Trophoblast cell (in vitro differentiated cells and primary cell): ENCODE measurements around the gene CPNE4.

Experiments
- DNase-seq, 2 donors: peaks; one replicate each; pipeline ENCODE4 v3.0.0-alpha.2; 2016
- H2AFZ ChIP-seq: 2 replicates; pipeline ENCODE4 v1.6.1; 2013; ENCODE audit warnings: low read length, moderate library complexity, mild to moderate bottlenecking; ENCODE audit not compliant: insufficient read depth, poor library complexity
- H2AK5ac ChIP-seq: 2 replicates; pipeline ENCODE4 v1.6.1; 2013; ENCODE audit warnings: mild to moderate bottlenecking, low read length
- H2BK120ac ChIP-seq: 2 replicates; pipeline ENCODE4 v1.6.1; 2013; ENCODE audit warnings: low read length, mild to moderate bottlenecking, moderate library complexity; ENCODE audit not compliant: insufficient read depth, poor library complexity
- H2BK12ac ChIP-seq: 2 replicates; pipeline ENCODE4 v1.6.1; 2013; ENCODE audit warnings: mild to moderate bottlenecking, low read length, moderate library complexity
- H2BK5ac ChIP-seq: 2 replicates; pipeline ENCODE4 v1.6.1; 2013; ENCODE audit warnings: low read length, low read depth, moderate library complexity, mild to moderate bottlenecking; ENCODE audit not compliant: poor library complexity
- H3K14ac ChIP-seq: 2 replicates; pipeline ENCODE4 v1.6.1; 2013; ENCODE audit warnings: mild to moderate bottlenecking, low read length
- H3K18ac ChIP-seq: 2 replicates; pipeline ENCODE4 v1.6.1; 2013; ENCODE audit warnings: mild to moderate bottlenecking, low read length
- H3K23ac ChIP-seq: 2 replicates; pipeline ENCODE4 v1.6.1; 2013; ENCODE audit warnings: low read length
- H3K27ac ChIP-seq: 2 replicates; pipeline ENCODE4 v1.5.1; 2013; ENCODE audit warnings: low read depth, mild to moderate bottlenecking, inconsistent platforms, low read length, moderate library complexity
- H3K27me3 ChIP-seq: 2 replicates; pipeline ENCODE4 v1.6.1; 2013; ENCODE audit warnings: inconsistent platforms, mild to moderate bottlenecking, low read length, moderate library complexity; ENCODE audit not compliant: insufficient read depth
- H3K36me3 ChIP-seq, 2 experiments: 1 replicate in 1 of 2; 2 replicates in 1 of 2; pipeline ENCODE4 v1.6.1; 2013; ENCODE audit warnings: low read length in 2 of 2, mild to moderate bottlenecking in 2 of 2, moderate library complexity in 1 of 2; ENCODE audit not compliant: insufficient read depth in 2 of 2, control insufficient read depth in 1 of 2
- H3K4ac ChIP-seq: 2 replicates; pipeline ENCODE4 v1.6.1; 2013; ENCODE audit warnings: low read depth, mild to moderate bottlenecking, low read length, moderate library complexity
- H3K4me1 ChIP-seq, 2 experiments: 1 replicate in 1 of 2; 2 replicates in 1 of 2; pipeline ENCODE4 v1.6.1; 2013; ENCODE audit warnings: low read length in 2 of 2, mild to moderate bottlenecking in 2 of 2, moderate library complexity in 1 of 2; ENCODE audit not compliant: insufficient read depth in 2 of 2, control insufficient read depth in 1 of 2
- H3K4me2 ChIP-seq: 2 replicates; pipeline ENCODE4 v1.6.1; 2013; ENCODE audit warnings: inconsistent platforms, mild to moderate bottlenecking, low read length, moderate library complexity
- H3K4me3 ChIP-seq: 2 replicates; pipeline ENCODE4 v1.5.1; 2013; ENCODE audit warnings: mild to moderate bottlenecking, low read depth, low read length, inconsistent platforms
- H3K79me1 ChIP-seq: one replicate; pipeline ENCODE4 v1.6.1; 2013; ENCODE audit warnings: low read length
- H3K79me2 ChIP-seq: 2 replicates; pipeline ENCODE4 v1.6.1; 2013; ENCODE audit warnings: low read length, mild to moderate bottlenecking; ENCODE audit not compliant: control insufficient read depth, insufficient read depth, poor library complexity
- H3K9ac ChIP-seq: 2 replicates; pipeline ENCODE4 v1.6.1; 2013; ENCODE audit warnings: mild to moderate bottlenecking, low read length
- H3K9me3 ChIP-seq: 2 replicates; pipeline ENCODE4 v1.6.1; 2013; ENCODE audit warnings: low read depth, mild to moderate bottlenecking, control low read depth, inconsistent platforms, low read length; ENCODE audit not compliant: insufficient read depth
- H4K12ac ChIP-seq: 2 replicates; pipeline ENCODE4 v1.6.1; 2013; ENCODE audit warnings: low read depth, mild to moderate bottlenecking, low read length, moderate library complexity
- H4K8ac ChIP-seq: 2 replicates; pipeline ENCODE4 v1.6.1; 2013; ENCODE audit warnings: low read depth, mild to moderate bottlenecking, low read length, moderate library complexity
- H4K91ac ChIP-seq: one replicate; pipeline ENCODE4 v1.6.1; 2013; ENCODE audit warnings: low read depth, mild to moderate bottlenecking, low read length, moderate library complexity
- WGBS: extraction: QIAGEN DNeasy Blood & Tissue Kit; methylation state at CpG from one replicate; pipeline ENCODE4 v1.1.7; 2013; ENCODE audit warnings: missing lambda C conversion rate; ENCODE audit not compliant: insufficient read length, insufficient coverage; ENCODE audit errors: extremely low coverage; 5-methylcytosine and 5-hydroxymethylcytosine counted together

Gene CPNE4

DNA sequence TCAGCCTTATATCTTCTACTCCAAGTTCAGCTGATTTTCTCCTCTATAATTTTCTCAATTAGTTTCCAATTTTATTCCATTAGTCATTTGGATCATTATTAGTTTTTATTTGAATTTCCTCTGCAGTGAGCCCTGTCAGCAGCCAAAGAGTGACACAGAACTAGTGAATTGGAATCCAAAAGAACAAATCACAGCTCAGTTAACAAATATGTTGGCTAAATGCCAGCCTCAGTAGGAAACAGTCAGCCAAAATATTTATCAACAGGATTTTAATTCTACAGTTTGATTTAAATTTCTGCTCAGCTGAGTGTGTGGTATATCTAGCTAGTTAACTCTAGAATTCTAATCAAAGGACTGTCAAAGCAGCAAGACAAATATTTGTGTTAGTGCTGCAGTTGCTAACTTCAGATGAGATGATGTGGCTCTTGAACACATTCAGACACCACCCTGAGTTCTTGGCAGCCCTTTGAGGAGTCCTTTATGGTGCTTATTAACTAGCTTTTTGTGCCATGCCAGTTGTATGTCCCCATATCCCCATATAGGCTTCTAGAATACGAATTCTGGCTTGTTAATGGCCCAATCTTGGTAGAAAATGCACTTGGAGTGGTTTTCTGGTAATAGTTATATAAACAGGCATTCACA lies 194.5 kb downstream of the CPNE4 start:
- no peak overlapping the region for H3K4me2 ChIP-seq
- no peak overlapping the region for H2AK5ac ChIP-seq
- no peak overlapping the region for H2BK12ac ChIP-seq
- H3K79me2 ChIP-seq, result no peaks in the 10 kb centered on the region
- no peak for DNase-seq
- no peak overlapping the region for H3K4ac ChIP-seq
- H3K27ac ChIP-seq, result no peak overlapping the region
- H3K9me3 ChIP-seq, result no peaks in the 10 kb centered on the region
- H3K23ac ChIP-seq, result no peak overlapping the region
- H4K91ac ChIP-seq, result no peak overlapping the region
- WGBS, result no CpG with 5 or more reads among the region's 1 CpG
- no peaks in the 10 kb centered on the region for H3K36me3 ChIP-seq
- no peak overlapping the region for H3K18ac ChIP-seq
- H2BK120ac ChIP-seq, result no peak overlapping the region
- no peak overlapping the region for H3K4me3 ChIP-seq
- no peak overlapping the region for H3K14ac ChIP-seq
- no peak overlapping the region for H2BK5ac ChIP-seq
- no peak overlapping the region for H2AFZ ChIP-seq
- no peaks in the 10 kb centered on the region for H3K4me1 ChIP-seq
- H3K27me3 ChIP-seq, result no peaks in the 10 kb centered on the region
- H4K12ac ChIP-seq, result no peak overlapping the region
- no peak overlapping the region for H3K9ac ChIP-seq
- H3K79me1 ChIP-seq, result no peaks in the 10 kb centered on the region
- no peak overlapping the region for H4K8ac ChIP-seq

DNA sequence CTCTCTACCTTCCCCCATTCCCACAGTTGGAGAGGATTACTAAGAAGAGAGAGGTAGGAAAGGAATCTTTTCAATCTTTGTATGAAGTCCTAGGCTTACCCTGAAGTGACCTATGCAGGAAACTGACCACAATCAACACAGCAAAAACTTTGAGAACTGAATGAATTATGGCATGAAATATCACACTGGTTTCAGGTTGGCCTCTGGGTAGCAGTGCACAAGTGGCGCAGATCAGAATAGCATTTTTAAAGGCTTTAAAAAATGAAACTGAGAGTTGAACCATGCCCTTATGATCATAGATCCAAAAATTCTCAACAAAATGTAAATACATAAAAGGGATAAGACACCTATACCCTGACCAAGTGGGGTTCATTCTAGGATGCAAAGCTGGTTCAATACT lies 198.9 kb downstream of the CPNE4 start:
- Histone ChIP-seq H3K27ac (no peak overlapping the region), H3K9ac (no peak overlapping the region), H3K18ac (no peak overlapping the region), H3K36me3 (no peaks in the 10 kb centered on the region), H4K12ac (no peak overlapping the region), H3K4me1 (no peaks in the 10 kb centered on the region), H2BK120ac (no peak overlapping the region), H3K79me1 (no peaks in the 10 kb centered on the region), H3K4ac (no peak overlapping the region), H3K14ac (no peak overlapping the region), H3K27me3 (no peaks in the 10 kb centered on the region), H2BK5ac (no peak overlapping the region), H2AFZ (no peak overlapping the region), H3K9me3 (no peaks in the 10 kb centered on the region), H3K4me3 (no peak overlapping the region), H2BK12ac (no peak overlapping the region), H4K8ac (no peak overlapping the region), H2AK5ac (no peak overlapping the region), H3K4me2 (no peak overlapping the region), H3K23ac (no peak overlapping the region), H3K79me2 (no peaks in the 10 kb centered on the region), H4K91ac (no peak overlapping the region)
- no peak for DNase-seq
- WGBS, result no CpG with 5 or more reads among the region's 1 CpG

DNA sequence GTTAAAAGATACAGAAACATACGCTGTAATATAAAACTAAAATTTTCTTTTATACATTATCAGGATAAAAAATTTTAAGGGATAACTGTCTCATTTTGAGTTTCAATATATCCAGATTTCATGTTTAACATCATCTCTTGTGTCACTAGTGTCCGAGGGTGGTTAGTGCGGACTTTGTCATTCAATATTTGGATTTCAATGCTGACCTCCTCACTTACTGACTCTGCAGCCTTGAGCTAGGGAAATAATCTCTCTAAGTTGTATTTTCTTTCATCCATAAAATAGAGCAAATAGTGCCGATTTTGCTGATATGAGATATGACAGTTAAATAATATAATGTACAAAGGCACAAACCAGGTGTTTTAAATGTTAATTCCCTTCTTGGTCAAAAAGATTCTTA lies 203.2 kb downstream of the CPNE4 start:
- no peak overlapping the region for H3K14ac ChIP-seq
- no peak overlapping the region for H3K18ac ChIP-seq
- no peaks in the 10 kb centered on the region for H3K9me3 ChIP-seq
- no peak overlapping the region for H4K91ac ChIP-seq
- H4K8ac ChIP-seq, result no peak overlapping the region
- H3K4me3 ChIP-seq, result no peak overlapping the region
- H3K4me1 ChIP-seq, result no peaks in the 10 kb centered on the region
- H2AFZ ChIP-seq, result no peak overlapping the region
- no peak overlapping the region for H4K12ac ChIP-seq
- no peaks in the 10 kb centered on the region for H3K36me3 ChIP-seq
- no peak overlapping the region for H2BK120ac ChIP-seq
- H3K79me1 ChIP-seq, result no peaks in the 10 kb centered on the region
- no peaks in the 10 kb centered on the region for H3K79me2 ChIP-seq
- H2AK5ac ChIP-seq, result no peak overlapping the region
- H3K27ac ChIP-seq, result no peak overlapping the region
- no peak overlapping the region for H3K4me2 ChIP-seq
- DNase-seq, result no peak
- H2BK5ac ChIP-seq, result no peak overlapping the region
- no peak overlapping the region for H3K4ac ChIP-seq
- H2BK12ac ChIP-seq, result no peak overlapping the region
- no peak overlapping the region for H3K9ac ChIP-seq
- no peaks in the 10 kb centered on the region for H3K27me3 ChIP-seq
- no peak overlapping the region for H3K23ac ChIP-seq
- WGBS, result no CpG with 5 or more reads among the region's 4 CpGs

GRCh38 chr3:131821191-131821762 lies 213.5 kb downstream of the CPNE4 start:
- H2BK5ac ChIP-seq, result no peak overlapping the region
- no peak overlapping the region for H3K14ac ChIP-seq
- H3K27ac ChIP-seq, result no peak overlapping the region

More at GRCh38 chr3:131821191-131821762, 213.5 kb downstream of the CPNE4 start:
- Histone ChIP-seq H3K4ac (no peak overlapping the region), H3K4me2 (no peak overlapping the region), H3K4me1 (no peaks in the 10 kb centered on the region), H3K18ac (no peak overlapping the region), H3K23ac (no peak overlapping the region), H4K8ac (no peak overlapping the region), H3K9ac (no peak overlapping the region), H3K79me2 (no peaks in the 10 kb centered on the region), H4K91ac (no peak overlapping the region), H3K27me3 (no peaks in the 10 kb centered on the region), H3K9me3 (no peaks in the 10 kb centered on the region), H3K4me3 (no peak overlapping the region), H4K12ac (no peak overlapping the region), H2AFZ (no peak overlapping the region), H3K79me1 (no peaks in the 10 kb centered on the region), H3K36me3 (no peaks in the 10 kb centered on the region), H2AK5ac (no peak overlapping the region), H2BK12ac (no peak overlapping the region), H2BK120ac (no peak overlapping the region)
- no CpG with 5 or more reads among the region's 3 CpGs for WGBS
- no peak for DNase-seq
